Ramos (cell line): Measurements from ENCODE around the gene TCFL5.

ENCODE experiments used
- in situ Hi-C: fragments of 300-500 bp; cut with MboI; formaldehyde crosslinking; loops from one replicate; pipeline ENCODE4 v1.14.3; 2022; ENCODE audit warnings: low sequenced_read_pairs; ENCODE audit not compliant: unreplicated experiment

The TCFL5 gene

DNA sequence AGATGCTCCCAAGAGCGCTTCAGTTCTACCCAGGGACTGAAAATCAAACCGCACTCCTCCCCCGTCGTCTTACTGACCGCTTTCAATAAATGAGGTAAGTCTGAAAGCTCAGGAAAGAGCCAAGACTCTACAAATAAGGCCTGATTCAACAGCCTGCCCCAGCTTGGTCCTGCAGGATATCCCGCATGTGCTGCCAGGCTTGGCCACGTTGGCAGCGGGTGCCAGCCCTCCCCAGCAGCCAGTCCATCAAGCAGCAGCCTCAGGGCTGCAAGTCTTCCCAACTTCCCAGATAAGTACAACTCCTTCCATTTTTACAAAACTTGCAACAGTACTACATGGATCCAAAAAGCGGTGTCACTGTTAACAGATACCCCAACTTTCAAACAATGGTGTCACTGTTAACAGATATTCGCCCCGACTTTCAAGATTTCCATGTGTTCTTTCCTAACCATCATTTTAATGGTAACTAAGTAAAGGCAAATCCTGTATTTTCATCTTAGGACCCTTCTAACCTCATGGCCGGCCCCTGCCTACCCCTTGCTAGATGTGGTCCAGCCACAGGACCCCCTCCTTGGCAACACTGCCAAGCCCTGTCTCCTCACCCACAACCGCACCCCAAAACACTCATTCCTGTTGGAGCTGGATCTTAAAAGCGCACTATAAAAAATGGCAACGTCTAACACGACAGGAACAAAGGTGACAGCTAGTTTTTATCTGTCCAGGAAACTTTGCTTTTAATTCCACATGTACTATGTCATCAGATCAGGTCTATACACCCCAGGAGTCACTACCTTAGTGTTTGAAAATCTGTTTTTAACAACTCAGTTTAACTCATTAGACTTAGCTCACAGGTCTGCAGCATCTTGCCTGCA lies 36.7 kb upstream of the TCFL5 start:
- in situ Hi-C loops: no loop called here

DNA sequence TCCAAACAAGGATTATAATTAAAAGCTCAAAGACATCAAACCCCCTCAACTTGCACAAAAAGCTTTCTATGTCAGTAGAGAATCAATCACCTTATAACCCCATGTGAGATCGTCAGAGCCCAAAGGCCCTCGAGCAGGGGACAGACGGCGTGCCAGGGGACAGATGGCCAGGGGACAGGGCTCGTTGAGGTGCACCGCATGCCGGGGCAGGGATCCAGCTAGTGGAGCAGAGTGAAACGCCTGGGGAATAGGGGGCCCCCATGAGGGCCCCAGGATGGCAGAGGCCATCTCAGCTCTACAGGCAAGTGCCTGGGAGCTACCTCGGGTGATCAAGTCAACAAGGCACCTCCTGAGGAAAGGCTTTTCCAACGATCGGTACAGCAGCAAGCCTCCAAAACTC lies 36.0 kb upstream of the TCFL5 start:
- in situ Hi-C loops: no loop called here

DNA sequence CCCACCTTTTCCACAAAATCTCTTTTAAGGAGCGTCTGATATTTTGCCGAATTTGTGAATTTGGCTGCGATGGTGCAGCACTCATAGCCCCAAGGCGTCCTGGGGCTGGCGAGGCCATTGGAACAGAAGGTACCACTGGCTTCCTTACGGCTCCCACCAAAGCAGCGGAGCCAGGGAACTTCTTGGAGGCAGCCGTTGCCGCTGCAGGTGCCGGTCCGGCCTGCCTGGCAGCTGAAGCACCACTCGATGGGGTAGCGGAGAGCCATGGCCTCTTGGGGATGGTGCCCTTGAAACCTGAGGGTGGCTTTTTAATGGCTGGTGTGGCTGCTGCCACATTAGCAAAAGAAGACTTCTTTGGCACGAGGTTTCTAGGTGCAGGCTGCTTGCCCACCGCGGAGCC lies 34.9 kb upstream of the TCFL5 start:
- in situ Hi-C loops: no loop called here

DNA sequence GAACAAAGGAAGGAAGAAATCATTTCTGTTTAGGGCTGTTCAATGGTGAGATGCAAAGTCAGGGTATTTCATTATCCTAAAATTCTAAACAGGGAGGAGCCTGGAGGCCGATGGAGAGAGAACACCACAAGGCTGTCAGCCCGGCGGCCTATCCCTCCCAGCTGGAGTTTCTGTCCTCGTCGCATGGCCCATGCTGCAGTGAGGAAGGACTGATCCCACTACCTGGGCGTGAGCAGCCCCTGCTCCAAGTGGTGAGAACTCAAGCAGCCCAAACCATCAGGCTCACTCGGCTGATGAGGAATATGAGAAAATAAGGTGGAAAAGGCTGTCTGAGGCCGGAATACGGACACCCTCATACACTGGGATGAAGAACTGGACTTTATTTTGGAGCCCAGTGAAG lies 33.9 kb upstream of the TCFL5 start:
- in situ Hi-C loops: no loop called here

DNA sequence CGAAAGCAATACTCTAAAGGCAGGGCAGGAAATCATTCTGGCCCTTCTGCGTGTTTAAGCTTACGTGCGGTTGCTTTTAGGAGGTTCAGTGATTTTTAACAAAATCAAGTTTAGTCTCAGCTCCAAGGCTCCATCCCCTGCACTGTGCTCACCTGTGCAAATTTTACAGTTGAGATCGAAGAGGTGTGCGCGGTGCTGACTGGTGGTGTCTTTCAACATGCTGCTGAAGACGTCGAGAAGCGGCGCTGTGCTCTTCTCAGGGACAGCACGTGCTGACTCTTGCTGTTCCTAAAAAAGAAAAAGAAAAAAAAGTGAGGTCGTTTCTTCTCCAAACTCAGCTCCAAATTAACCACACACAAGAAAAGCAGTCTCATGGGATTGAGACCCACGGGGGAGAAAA lies 32.6 kb upstream of the TCFL5 start:
- in situ Hi-C loops: no loop called here

DNA sequence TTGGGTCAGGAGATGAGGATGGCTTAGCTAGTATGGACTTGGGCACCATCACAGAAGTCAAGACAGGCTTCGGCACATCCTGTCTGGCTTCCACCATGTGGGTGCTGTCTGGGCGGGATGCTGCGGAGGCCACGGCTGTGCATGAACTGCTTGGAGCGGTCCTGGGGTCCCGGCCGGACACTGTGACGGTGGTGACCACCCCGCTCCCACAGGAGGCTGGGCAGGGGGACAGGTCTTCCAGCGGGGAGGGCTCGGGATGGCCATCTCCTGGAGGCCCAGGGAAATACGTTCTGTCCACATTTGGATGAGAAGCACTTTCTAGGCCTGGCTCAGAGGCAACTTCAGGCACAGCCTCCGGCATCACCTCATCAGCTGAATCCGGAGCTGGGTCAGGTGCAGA lies 32.1 kb upstream of the TCFL5 start:
- in situ Hi-C loops: no loop called here

DNA sequence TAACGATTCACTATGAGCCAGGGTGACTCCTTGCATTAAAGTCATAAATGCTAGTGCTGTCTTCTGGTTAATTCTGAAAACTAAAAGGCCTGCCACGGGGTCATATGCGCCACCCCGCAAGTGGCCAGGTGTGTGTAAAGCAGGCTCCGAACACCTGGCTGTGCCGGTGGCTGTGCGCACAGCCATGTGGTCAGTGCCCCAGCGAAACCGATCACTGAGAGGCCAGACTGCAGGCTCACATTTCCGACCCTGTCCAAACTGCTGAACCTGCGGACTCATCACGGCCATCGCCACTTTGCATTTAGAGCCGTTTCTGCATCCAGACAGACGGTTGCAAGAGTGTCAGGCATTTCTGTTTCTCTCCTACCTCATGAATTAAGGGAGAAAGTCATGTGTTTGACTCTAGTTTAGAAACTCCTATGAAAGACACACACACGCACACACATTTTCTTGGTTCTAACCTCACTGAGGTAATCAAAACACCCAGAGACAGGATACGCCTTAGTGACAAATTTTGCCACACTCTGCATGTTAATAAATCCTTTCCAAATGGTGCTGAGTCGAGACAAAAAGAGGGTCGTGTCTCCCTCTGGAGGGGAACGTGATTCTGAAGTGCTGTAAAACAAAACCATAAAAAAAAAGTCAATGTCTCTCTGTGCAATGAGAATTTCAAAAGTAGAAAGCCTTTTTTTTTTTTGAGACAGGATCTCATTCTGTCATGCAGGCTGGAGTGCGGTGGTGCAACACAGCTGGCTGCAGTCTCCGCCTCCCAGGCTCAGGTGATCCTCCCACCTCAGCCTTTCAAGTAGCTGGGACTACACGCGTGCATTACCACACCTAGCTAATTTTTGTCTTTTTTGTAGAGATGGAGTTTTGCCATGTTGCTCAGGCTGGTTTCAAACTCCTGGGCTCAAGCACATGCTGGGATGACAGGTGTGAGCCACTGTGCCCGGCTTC lies 31.0 kb upstream of the TCFL5 start:
- in situ Hi-C loops: no loop called here

DNA sequence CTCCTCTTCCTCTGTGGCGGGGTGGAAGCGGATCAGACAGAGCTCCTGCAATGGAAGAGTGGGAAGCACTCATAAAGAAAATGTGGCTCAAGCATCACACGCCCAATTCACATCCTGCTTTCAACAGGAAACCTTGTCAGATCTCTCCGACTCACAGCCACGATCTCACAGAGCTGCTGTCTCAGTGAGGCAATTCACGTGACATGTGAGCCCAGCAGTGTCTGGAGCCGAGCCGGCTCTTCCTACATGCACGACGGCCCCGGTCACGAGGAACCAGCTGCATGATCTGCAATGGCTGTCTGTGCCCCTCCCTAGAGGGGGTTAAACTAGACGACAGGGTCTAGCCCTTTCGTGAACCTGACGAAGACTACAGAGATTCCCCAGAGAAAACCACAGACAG lies 29.5 kb upstream of the TCFL5 start:
- in situ Hi-C loops: no loop called here

DNA sequence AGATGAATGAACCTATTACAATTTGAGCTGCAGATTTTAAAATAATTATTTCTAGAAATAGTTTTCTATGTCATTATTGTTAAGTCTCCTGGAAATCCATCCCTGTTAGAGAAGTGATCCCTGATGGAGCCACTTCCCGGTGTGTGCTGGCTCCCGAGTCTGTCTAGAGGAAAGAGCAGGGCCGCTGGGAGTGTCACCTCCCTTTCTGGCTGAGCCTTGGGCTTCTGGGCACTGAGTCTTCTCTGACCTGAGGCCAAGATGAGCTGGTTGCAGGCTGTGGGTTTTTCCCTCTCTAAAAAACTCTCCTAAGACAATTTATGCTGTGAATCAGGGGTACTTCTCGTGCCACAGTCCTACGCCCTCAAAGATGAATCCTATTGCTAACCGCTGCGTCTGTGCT lies 28.8 kb upstream of the TCFL5 start:
- in situ Hi-C loops: no loop called here

DNA sequence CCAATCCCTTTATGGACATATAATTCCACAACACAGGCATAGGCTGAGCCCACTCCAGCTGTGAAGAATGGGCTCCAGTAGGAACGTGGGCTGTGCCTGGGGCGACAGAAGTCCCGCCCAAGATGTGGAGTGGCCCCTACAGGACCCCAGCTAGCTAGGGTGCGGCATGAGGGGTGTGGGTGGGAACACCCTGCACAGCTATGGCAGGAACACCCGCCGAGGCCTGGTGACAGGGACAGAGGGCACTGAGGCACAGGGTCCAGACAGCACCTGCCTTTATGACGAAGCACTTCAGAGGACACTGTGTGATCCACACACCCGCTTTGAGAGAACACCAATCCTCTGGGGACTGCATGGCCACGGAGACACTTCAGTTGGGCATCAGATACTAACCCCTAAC lies 28.2 kb upstream of the TCFL5 start:
- in situ Hi-C loops: no loop called here

DNA sequence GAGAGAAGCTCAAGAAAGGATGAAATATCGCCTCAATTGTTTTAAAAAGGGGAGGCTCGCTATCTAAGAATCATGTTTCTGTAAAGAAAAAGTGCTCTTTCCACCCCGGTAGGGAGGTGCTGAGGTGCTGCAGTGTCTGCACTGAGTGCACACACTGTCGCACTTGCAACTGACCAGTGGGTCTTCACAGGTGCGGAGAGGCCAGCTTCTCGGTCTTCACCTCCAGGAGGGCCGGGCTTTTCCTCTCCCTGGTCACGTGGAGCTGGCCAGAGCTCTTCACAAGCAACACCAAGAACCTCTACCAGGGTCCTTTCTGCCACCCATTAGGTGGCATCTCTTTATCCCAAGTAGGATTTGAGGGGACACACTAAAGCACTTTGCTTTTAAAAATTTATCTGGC lies 27.8 kb upstream of the TCFL5 start:
- in situ Hi-C loops: no loop called here

DNA sequence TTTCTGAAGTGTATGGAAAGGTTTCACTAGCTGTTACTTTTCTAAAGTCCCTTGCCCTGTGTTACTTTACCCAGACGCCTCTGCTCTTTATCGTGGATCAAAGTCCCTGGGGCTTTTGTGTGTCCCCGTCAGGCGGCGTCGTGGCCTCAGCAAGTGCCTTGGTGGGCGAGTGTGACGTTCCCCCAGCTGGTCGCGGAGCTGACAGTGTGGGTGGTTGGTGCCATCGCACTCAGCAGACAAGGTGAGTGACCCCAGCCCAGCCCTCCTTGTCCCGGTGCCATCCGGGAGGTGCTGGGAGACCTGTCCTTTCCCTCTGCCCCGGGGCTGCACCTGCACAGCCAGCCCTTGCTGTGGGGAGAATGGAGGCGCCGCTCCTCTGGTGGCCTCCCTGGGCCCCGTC lies 27.3 kb upstream of the TCFL5 start:
- in situ Hi-C loops: no loop called here

DNA sequence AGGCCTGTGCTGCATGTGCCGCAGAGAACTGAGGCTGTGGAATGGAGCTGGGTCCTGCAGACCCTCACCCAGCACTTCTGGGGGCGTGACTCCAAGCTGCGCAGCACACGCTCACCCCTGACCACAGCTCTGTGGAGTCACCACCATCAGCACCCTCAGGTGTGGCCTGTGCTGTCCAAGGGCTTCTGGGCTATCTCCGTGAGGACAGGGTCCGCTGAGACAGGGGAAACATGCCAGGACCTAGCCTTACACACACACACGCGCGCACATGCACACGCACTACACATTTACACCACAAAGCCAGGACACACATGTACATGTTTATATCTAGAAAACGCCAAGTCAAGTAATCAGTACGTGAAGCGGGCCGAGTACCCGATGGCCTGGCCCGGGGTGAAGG lies 26.8 kb upstream of the TCFL5 start:
- in situ Hi-C loops: no loop called here

DNA sequence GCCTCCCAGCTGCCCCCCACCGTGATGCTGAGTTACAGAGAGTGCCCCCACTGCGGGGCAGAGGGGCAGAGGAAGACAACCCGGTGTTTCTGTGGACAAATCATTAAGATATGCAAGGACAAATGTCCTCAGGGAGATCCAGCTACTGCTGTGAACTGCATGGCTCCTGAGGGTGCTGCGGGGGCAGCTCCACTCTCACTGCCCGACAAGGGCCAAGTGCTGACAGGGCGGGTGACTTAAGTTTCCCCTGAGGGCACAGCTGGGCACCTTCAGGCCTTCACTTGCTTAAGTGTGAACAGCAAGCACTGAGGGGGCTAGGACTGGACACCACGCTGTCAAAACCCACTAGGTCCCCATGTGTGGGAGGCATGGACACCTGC lies 26.2 kb upstream of the TCFL5 start:
- in situ Hi-C loops: no loop called here

DNA sequence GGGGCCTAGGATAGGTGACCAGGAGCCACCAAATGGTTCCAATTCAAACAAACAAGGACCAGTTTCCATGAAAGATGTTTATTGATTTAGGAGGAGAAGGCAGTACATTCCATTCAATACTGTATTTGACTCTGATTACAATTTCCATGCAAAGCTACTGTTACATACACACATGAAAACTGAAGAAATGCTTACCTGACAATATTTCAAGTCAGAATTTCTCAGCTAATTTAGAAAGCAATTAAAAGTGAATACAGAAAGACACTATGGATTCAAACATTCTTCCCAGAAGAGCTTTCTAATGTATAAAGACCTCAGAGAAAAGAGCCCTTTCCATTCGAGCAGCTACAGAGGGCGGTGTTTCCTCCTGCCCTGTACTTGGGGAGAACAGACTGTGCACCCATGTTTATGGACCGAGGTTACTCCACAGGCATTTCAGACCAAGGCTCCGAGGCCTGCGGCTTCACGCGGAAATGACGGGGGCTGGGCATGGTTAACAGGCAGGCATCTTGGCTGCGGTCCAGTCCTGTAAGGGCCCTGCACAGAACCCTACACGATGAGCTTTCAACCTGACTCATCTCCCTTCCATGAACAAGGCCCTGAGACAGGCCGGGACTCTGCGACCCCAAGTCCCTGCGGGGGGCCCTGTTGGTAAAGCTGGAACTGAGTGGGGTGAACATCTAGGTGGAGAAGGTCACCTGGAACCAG lies 25.7 kb upstream of the TCFL5 start:
- in situ Hi-C loops: no loop called here

DNA sequence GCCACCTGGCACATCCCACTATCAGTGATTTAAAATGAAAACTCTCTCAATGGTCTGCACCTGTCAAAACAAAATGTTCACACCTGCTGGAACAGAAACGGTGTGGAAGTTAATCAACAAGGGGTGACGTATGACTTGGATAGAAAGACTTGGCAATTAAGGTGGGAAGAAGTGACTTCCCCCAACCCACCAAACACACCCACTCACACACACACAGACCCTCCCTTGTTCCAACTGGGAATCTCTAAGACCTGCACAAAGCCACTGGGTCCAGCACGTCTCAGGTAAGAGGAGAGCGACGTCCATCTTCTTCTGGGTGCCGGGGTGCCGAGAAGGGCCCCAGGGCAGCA lies 25.1 kb upstream of the TCFL5 start:
- in situ Hi-C loops: no loop called here

DNA sequence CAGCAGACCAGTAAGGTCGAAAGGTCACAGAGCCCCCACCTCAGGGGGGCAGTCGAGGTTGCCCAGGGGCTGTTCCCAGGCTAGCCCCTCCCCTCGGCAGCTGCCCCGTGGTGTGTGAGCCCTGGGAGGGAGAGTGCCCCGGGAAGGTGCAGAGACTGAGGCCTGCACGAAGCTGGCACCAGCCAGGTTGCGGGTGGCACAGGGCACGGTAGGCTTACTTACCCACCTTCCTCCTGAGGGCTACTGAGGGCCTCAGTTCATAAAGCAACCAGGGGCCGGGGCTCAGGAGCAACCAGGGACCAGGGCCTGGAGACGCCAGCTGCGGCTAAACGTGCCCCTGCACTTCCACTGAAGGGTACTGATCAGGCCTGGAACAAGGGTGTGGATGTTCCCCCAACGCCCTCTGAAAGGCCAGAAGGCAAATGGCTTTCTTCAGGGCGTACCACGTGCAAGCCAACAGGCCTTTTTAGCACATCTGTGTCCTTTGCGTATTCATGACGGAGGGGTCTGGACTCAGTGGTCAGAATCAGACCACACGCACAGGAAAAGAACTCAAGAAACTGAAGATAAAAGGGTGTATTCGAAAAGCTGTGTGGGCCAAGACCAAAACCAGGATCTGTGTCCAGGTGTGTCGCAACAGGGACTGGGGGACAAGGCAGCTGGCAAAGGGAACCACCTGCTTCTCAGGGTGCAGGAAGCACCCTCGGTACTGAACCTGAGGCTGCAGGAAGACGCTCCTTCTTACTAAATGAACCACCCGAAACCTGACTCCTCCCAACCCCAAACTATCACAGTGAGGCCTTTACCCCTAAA lies 24.5 kb upstream of the TCFL5 start:
- in situ Hi-C loops: no loop called here

DNA sequence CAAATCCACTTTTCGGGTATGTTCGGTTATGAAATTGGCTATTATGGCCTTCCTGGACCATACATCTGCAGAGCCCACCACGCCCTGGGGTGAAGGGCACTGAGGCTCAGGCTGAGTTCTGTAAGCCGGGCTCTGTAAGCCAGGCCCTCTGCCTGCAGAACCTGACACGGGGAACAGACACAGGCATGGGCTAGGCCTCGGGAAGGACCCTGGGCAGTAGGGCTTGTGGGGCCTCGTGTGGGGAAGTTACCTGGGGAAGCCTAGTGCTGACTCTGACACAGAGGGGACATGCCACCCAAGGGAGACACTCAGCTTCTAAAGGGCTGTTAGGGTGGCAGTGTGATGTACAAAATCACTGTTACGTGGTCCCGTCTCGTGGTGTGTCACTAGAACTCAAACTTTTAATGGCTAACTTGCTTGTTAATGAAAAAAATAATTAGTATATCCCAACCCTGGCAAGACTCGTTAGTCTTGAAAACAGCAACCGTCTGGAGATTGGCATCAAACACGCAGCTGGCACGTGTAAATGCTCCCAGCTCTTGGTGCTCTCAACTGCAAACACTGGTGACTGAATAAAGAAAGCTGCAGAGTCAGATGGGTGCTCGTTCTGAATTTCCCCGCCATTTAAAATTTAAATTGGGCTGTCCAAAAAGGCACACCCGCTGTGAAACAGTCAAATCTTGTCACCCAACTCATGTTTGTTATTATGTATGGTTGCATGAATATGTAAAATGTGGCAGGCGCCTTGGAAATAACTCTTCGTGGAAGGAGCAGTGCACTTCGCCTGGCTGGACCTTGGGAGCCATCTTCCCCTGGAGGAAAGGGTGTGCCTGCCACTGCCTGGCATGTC lies 23.6 kb upstream of the TCFL5 start:
- in situ Hi-C loops: no loop called here

DNA sequence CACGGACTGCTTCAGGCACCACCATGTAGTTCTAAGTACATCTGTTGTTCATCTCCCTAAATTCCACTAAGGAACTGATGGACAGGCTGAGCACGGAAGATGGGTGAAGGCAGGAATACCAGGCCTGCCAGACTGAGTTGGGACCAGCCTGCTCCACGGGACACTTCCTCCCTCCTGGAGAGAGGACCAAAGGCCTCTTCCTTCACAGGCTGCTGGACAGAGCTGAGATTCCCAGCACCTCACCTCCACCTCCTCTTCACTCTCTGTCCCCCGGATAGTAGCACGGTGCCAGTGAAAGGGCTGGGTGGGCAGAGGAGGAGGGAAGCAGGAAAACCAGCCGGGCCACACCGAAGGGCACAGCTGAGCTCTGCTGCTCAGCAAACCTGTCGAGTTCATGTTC lies 22.9 kb upstream of the TCFL5 start:
- in situ Hi-C loops: no loop called here
